SK-N-SH (cell line): Measurements from ENCODE around the gene HS3ST4. TPM values are rescaled to one million over a fixed set of nuclear protein-coding genes. Genes with fewer than 3 reads are reported as not detected.

ENCODE experiments used
- CTCF ChIA-PET: fragments of 300-600, 350-600 bp; formaldehyde crosslinking; extraction: SDS; loops from one replicate; lab custom pipeline; 2021; lab: Yijun Ruan, JAX
- POLR2A ChIA-PET: fragments of 350-600 bp; sonication (Branson Sonifier 250); formaldehyde crosslinking; extraction: SDS; loops from one replicate; lab custom pipeline; 2020; ENCODE audit warnings: antibody characterized with exemption, inconsistent platforms; lab: Yijun Ruan, JAX
- DNase-seq: peaks from one replicate; pipeline ENCODE4 v3.0.0; 2012
- H2AFZ ChIP-seq: fragments of 200-600 bp; sonication (generic); 2 replicates; pipeline ENCODE4 v1.8.1; 2016; ENCODE audit warnings: antibody characterized with exemption, mild to moderate bottlenecking, low read depth
- H3F3A ChIP-seq: fragments of 200-600 bp; sonication (generic); replicated peaks from 2 replicates; pipeline ENCODE3; 2016; ENCODE audit warnings: antibody characterized with exemption, mild to moderate bottlenecking; ENCODE audit not compliant: insufficient read depth
- H3K27ac ChIP-seq, 2 experiments: fragments of 200-500 bp in 1 of 2; fragments of 200-600 bp in 1 of 2; sonication (Bioruptor generic) in 1 of 2; sonication (generic), shearing (Covaris generic) in 1 of 2; 2 replicates each; pipeline versions ENCODE4 v1.5.1 to v1.6.1; 2014 to 2016; ENCODE audit warnings: low read depth in 2 of 2, inconsistent platforms in 1 of 2, low read length in 1 of 2, mild to moderate bottlenecking in 1 of 2, mixed read lengths in 1 of 2
- H3K27me3 ChIP-seq: fragments of 200-600 bp; sonication (generic), shearing (Covaris generic); 2 replicates; pipeline ENCODE4 v1.6.1; 2016; ENCODE audit warnings: mixed run types; ENCODE audit not compliant: insufficient read depth
- H3K36me3 ChIP-seq, 2 experiments: fragments of 200-500 bp in 1 of 2; fragments of 200-600 bp in 1 of 2; sonication (Bioruptor generic) in 1 of 2; sonication (generic) in 1 of 2; replicated peaks in 1 of 2; 2 replicates each; pipeline versions ENCODE3 to v1.5.1; 2014 to 2016; ENCODE audit warnings: low read length in 1 of 2, mild to moderate bottlenecking in 1 of 2; ENCODE audit not compliant: insufficient read depth in 2 of 2, control insufficient read depth in 1 of 2
- H3K4me1 ChIP-seq, 2 experiments: fragments of 200-500 bp in 1 of 2; fragments of 200-600 bp in 1 of 2; sonication (Bioruptor generic) in 1 of 2; sonication (generic), shearing (Covaris generic) in 1 of 2; 2 replicates each; pipeline versions ENCODE4 v1.5.1 to v1.6.1; 2014 to 2016; ENCODE audit warnings: low read depth in 1 of 2, low read length in 1 of 2, mixed run types in 1 of 2; ENCODE audit not compliant: insufficient read depth in 2 of 2, control insufficient read depth in 1 of 2
- H3K4me2 ChIP-seq: fragments of 200-600 bp; sonication (generic), shearing (Covaris generic); 2 replicates; pipeline ENCODE4 v1.6.1; 2017; ENCODE audit warnings: mixed run types
- H3K4me3 ChIP-seq, 2 experiments: fragments of 200-500 bp in 1 of 2; fragments of 200-600 bp in 1 of 2; sonication (Bioruptor generic) in 1 of 2; sonication (generic), shearing (Covaris generic) in 1 of 2; 2 replicates each; pipeline versions ENCODE4 v1.5.1 to v1.8.1; 2014 to 2016; ENCODE audit warnings: low read depth in 2 of 2, inconsistent platforms in 1 of 2, low read length in 1 of 2, mild to moderate bottlenecking in 1 of 2, mixed read lengths in 1 of 2, moderate library complexity in 1 of 2
- H3K79me2 ChIP-seq: fragments of 200-600 bp; sonication (generic); 2 replicates; pipeline ENCODE4 v1.8.1; 2017; ENCODE audit warnings: mild to moderate bottlenecking; ENCODE audit not compliant: insufficient read depth
- H3K9ac ChIP-seq: fragments of 200-600 bp; sonication (generic); 2 replicates; pipeline ENCODE4 v1.6.1; 2017; ENCODE audit warnings: mixed run types
- H3K9me2 ChIP-seq: fragments of 200-600 bp; sonication (generic); 2 replicates; pipeline ENCODE4 v1.6.1; 2017; ENCODE audit warnings: mixed run types
- H3K9me3 ChIP-seq: fragments of 200-600 bp; sonication (generic); 2 replicates; pipeline ENCODE4 v1.6.1; 2017; ENCODE audit warnings: mixed run types, mild to moderate bottlenecking, moderate library complexity
- H4K20me1 ChIP-seq: fragments of 200-600 bp; sonication (generic); 2 replicates; pipeline ENCODE4 v1.6.1; 2017; ENCODE audit warnings: mild to moderate bottlenecking, mixed run types; ENCODE audit not compliant: insufficient read depth
- CHD2 ChIP-seq: fragments of 150-350 bp; IDR thresholded peaks from 2 replicates; pipeline ENCODE4 v1.6.1; 2018; ENCODE audit warnings: low read length; ENCODE audit not compliant: partially characterized antibody
- CTCF ChIP-seq: fragments of 200-600 bp; sonication (generic); IDR thresholded peaks from 2 replicates; pipeline ENCODE4 v1.6.1; 2017; ENCODE audit warnings: antibody characterized with exemption, mild to moderate bottlenecking, moderate library complexity
- ELF1 ChIP-seq: IDR thresholded peaks from 2 replicates; pipeline ENCODE4 v1.4.0; 2012
- EP300 ChIP-seq, 2 experiments: IDR thresholded peaks; 2 replicates each; pipeline versions ENCODE4 v1.4.0 to v1.6.1; 2012; ENCODE audit warnings: borderline replicate concordance in 1 of 2, low read depth in 1 of 2, low read length in 1 of 2
- FOXJ3 ChIP-seq: sonication (generic); formaldehyde crosslinking; IDR thresholded peaks from 2 replicates; pipeline ENCODE4 v1.5.1; 2020; ENCODE audit warnings: mild to moderate bottlenecking, missing genetic modification reagents
- FOXM1 ChIP-seq: IDR thresholded peaks from 2 replicates; pipeline ENCODE4 v1.4.0; 2012; ENCODE audit warnings: low read depth, mild to moderate bottlenecking
- GATA2 ChIP-seq: sonication (generic); formaldehyde crosslinking; IDR thresholded peaks from 2 replicates; pipeline ENCODE4 v1.5.0; 2020; ENCODE audit warnings: mild to moderate bottlenecking, missing genetic modification reagents
- IRF3 ChIP-seq: fragments of 150-350 bp; IDR thresholded peaks from 2 replicates; pipeline ENCODE4 v1.6.1; 2016; ENCODE audit warnings: mild to moderate bottlenecking, low read depth, low read length
- JUND ChIP-seq: IDR thresholded peaks from 2 replicates; pipeline ENCODE4 v1.4.0; 2012
- NFIC ChIP-seq: IDR thresholded peaks from 2 replicates; pipeline ENCODE4 v1.4.0; 2012; ENCODE audit warnings: borderline replicate concordance
- PBX3 ChIP-seq: IDR thresholded peaks from 2 replicates; pipeline ENCODE4; 2012
- POLR2AphosphoS5 ChIP-seq: IDR thresholded peaks from 2 replicates; pipeline ENCODE4 v1.6.1; 2012; ENCODE audit warnings: low read depth, low read length
- RAD21 ChIP-seq: IDR thresholded peaks from 2 replicates; pipeline ENCODE4 v1.6.1; 2012; ENCODE audit warnings: mild to moderate bottlenecking, low read length
- RCOR1 ChIP-seq: fragments of 150-350 bp; IDR thresholded peaks from 2 replicates; pipeline ENCODE4 v1.6.1; 2017; ENCODE audit warnings: antibody characterized with exemption, low read length
- SIN3A ChIP-seq: IDR thresholded peaks from 2 replicates; pipeline ENCODE4 v1.6.1; 2012; ENCODE audit warnings: low read depth, mild to moderate bottlenecking, low read length, moderate library complexity, borderline replicate concordance
- TAF1 ChIP-seq: IDR thresholded peaks from 2 replicates; pipeline ENCODE4 v1.6.1; 2012; ENCODE audit warnings: low read depth, mild to moderate bottlenecking, low read length, moderate library complexity, borderline replicate concordance
- TEAD4 ChIP-seq: IDR thresholded peaks from 2 replicates; pipeline ENCODE4 v1.4.0; 2012; ENCODE audit warnings: mild to moderate bottlenecking, borderline replicate concordance; ENCODE audit not compliant: insufficient read depth
- WGBS: methylation state at CpG from one replicate; pipeline ENCODE4 v1.1.6; 2017; ENCODE audit warnings: low lambda C conversion rate; 5-methylcytosine and 5-hydroxymethylcytosine counted together
- polyA plus RNA-seq, 3 experiments: library from polyadenylated mRNA; depleted of rRNA; stranded (reverse); fragments of >200 nt; gene quantifications; 2 replicates each; pipeline ENCODE4 v1.2.3, GENCODE V29; 2012
- TF ChIP-seq, protein P1 (sequence below): IDR thresholded peaks from 2 replicates; pipeline ENCODE4 v1.6.1; 2012; ENCODE audit warnings: mild to moderate bottlenecking, low read depth, low read length, moderate library complexity

HS3ST4 gene
- polyA plus RNA-seq, 1 of the 3 experiments (the other 2 are of a cell fraction) = not detected

DNA sequence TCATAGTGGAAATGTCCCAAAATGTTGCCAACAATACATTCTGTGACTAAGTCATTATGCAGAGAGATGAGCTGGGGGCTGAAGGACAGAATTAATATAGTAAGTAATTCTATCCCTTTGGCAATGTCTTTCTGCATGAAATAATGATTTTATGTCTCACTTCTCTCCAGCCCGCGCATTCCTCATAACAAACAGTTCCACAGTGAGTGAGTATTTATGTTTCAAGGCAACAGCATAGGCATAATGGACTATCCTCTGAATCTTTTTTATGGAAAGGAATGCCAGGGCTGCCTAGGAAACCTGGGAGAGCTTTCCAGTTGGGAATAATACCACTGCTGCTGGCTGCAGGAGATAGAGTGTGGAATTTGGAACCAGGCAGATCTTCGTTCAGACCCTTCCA is 477.7 kb downstream of the HS3ST4 start:
- Histone ChIP-seq H3K4me1 (no peaks in the 10 kb centered on the region), H3K9ac (no peak overlapping the region), H3K79me2 (no peaks in the 10 kb centered on the region), H3K9me2 (no peaks in the 10 kb centered on the region; the same call in 1 of the 2 replicates), H3K9me3 (peaks cover 2% of the 10 kb centered on the region; the same call in 1 of the 2 replicates), H3K4me3 (no peak overlapping the region), H3K27ac (no peak overlapping the region), H3K36me3 (no peaks in the 10 kb centered on the region), H3K4me2 (no peak overlapping the region), H3F3A (no peaks in the 10 kb centered on the region), H3K27me3 (no peaks in the 10 kb centered on the region), H2AFZ (no peak overlapping the region), H4K20me1 (no peaks in the 10 kb centered on the region)
- TF ChIP-seq RAD21 (no peak), CTCF (no peak), CHD2 (no peak), GATA2 (CRISPR knock-in tag) (no peak), FOXJ3 (CRISPR knock-in tag) (no peak), TEAD4 (no peak), FOXM1 (no peak), RCOR1 (no peak), TAF1 (no peak), IRF3 (no peak), SIN3A (no peak), EP300 (IDR thresholded peaks at IDR 0.05; ENCODE audit: borderline replicate concordance in 1 of 2, low read depth in 1 of 2, low read length in 1 of 2) (no peak), PBX3 (no peak), NFIC (no peak), JUND (no peak)
- DNase-seq = no peak
- 57% methylated on average over 3 of the region's 3 CpGs for WGBS
- POLR2A ChIA-PET = no interaction called here
- CTCF ChIA-PET = no interaction called here

DNA sequence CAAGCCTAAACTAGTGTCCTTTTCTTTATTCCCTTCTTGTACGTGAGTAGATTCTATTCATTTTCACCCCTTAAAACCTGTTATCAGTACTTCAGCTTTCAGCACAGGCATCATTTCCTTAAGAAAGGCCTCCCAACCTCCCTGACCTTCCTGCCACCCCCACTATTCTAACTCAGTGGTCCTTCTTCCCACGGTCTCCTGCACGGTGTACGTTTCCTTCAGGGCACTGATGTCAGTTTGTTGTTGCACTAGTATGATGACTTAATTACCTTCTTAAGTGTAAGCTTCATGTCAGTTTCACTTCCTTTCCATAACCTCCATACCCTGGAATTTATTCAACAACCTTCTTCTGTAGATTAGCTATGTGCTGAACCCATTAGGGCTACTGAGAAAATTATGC is 484.2 kb downstream of the HS3ST4 start:
- Histone ChIP-seq H2AFZ (no peak overlapping the region), H3K27me3 (no peaks in the 10 kb centered on the region), H4K20me1 (no peaks in the 10 kb centered on the region), H3K4me2 (no peak overlapping the region), H3K4me1 (no peaks in the 10 kb centered on the region), H3K9me3 (peaks cover 3% of the 10 kb centered on the region; the same call in 1 of the 2 replicates), H3K9me2 (no peaks in the 10 kb centered on the region; the same call in 1 of the 2 replicates), H3K36me3 (no peaks in the 10 kb centered on the region), H3F3A (no peaks in the 10 kb centered on the region), H3K4me3 (no peak overlapping the region), H3K9ac (no peak overlapping the region), H3K79me2 (no peaks in the 10 kb centered on the region), H3K27ac (no peak overlapping the region)
- ChIA-PET CTCF (interaction anchor here (0.6 kb wide), 2 partner anchors 36 to 173 kb away, joined by 3 to 4 read pairs; no protein-coding TSS in a partner anchor), POLR2A (no interaction called here)
- WGBS = 4% methylated on average over 4 of the region's 4 CpGs
- DNase-seq = no peak
- TF ChIP-seq POLR2AphosphoS5 (no peak), RCOR1 (no peak), FOXJ3 (CRISPR knock-in tag) (no peak), RAD21 (no peak), PBX3 (no peak), ELF1 (no peak)
- TF ChIP-seq, protein P1, sequence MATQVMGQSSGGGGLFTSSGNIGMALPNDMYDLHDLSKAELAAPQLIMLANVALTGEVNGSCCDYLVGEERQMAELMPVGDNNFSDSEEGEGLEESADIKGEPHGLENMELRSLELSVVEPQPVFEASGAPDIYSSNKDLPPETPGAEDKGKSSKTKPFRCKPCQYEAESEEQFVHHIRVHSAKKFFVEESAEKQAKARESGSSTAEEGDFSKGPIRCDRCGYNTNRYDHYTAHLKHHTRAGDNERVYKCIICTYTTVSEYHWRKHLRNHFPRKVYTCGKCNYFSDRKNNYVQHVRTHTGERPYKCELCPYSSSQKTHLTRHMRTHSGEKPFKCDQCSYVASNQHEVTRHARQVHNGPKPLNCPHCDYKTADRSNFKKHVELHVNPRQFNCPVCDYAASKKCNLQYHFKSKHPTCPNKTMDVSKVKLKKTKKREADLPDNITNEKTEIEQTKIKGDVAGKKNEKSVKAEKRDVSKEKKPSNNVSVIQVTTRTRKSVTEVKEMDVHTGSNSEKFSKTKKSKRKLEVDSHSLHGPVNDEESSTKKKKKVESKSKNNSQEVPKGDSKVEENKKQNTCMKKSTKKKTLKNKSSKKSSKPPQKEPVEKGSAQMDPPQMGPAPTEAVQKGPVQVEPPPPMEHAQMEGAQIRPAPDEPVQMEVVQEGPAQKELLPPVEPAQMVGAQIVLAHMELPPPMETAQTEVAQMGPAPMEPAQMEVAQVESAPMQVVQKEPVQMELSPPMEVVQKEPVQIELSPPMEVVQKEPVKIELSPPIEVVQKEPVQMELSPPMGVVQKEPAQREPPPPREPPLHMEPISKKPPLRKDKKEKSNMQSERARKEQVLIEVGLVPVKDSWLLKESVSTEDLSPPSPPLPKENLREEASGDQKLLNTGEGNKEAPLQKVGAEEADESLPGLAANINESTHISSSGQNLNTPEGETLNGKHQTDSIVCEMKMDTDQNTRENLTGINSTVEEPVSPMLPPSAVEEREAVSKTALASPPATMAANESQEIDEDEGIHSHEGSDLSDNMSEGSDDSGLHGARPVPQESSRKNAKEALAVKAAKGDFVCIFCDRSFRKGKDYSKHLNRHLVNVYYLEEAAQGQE = no peak
